Neuron (in vitro differentiated cells): ENCODE results near the gene SMC1A.
A peak's percentile ranks its signal among the peaks of the same experiment; 100 is the strongest.
"Not testable (repeated sequence)": the region's sequence is repeated elsewhere in the genome, so short reads cannot be mapped to it uniquely, and the experiment has no call there.

Experiments
- H2AFZ ChIP-seq: one replicate; pipeline ENCODE4 v1.6.1; 2013; ENCODE audit warnings: low read depth, mild to moderate bottlenecking, inconsistent platforms, low read length, moderate library complexity
- H3K27me3 ChIP-seq: one replicate; pipeline ENCODE4 v1.6.1; 2013; ENCODE audit warnings: low read length; ENCODE audit not compliant: insufficient read depth
- H3K36me3 ChIP-seq: one replicate; pipeline ENCODE4 v1.6.1; 2013; ENCODE audit warnings: low read length; ENCODE audit not compliant: insufficient read depth
- H3K4me1 ChIP-seq: one replicate; pipeline ENCODE4 v1.6.1; 2013; ENCODE audit warnings: low read length; ENCODE audit not compliant: insufficient read depth
- H3K4me3 ChIP-seq: 2 replicates; pipeline ENCODE4 v1.5.1; 2013; ENCODE audit warnings: mild to moderate bottlenecking, low read length, moderate library complexity
- H3K9me3 ChIP-seq: one replicate; pipeline ENCODE4 v1.6.1; 2013; ENCODE audit warnings: low read length

SMC1A gene

GRCh38 chrX:53422086-53422860, at the start of gene SMC1A:
Gene SMC1A, minus strand, starts transcription at chrX:53422654. Its CDS starts 54 bp downstream, at chrX:53422600.
- peak within 1 kb of the TSS; percentile 73 for H3K4me3 ChIP-seq
- H3K36me3 ChIP-seq, result no peaks in the 10 kb centered on the region
- H3K9me3 ChIP-seq, result no peaks in the 10 kb centered on the region
- H3K4me1 ChIP-seq, result peaks cover 11% of the 10 kb centered on the region
- H2AFZ ChIP-seq, result no peak within 1 kb of the TSS
- H3K27me3 ChIP-seq, result no peaks in the 10 kb centered on the region

GRCh38 chrX:53471346-53471745, 48.9 kb upstream of the SMC1A start:
- no peaks in the 10 kb centered on the region for H3K36me3 ChIP-seq

GRCh38 chrX:53468659-53469058, 46.2 kb upstream of the SMC1A start:
- not testable (repeated sequence) for H3K9me3 ChIP-seq, H3K4me3 ChIP-seq, H2AFZ ChIP-seq

More at GRCh38 chrX:53471346-53471745, 48.9 kb upstream of the SMC1A start:
- H3K4me3 ChIP-seq, result no peak overlapping the region
- H3K27me3 ChIP-seq, result peaks cover 4% of the 10 kb centered on the region
- no peaks in the 10 kb centered on the region for H3K4me1 ChIP-seq
- H3K9me3 ChIP-seq, result no peaks in the 10 kb centered on the region
- no peak overlapping the region for H2AFZ ChIP-seq

GRCh38 chrX:53458082-53458481, 35.6 kb upstream of the SMC1A start:
- Histone ChIP-seq H3K4me1 (no peaks in the 10 kb centered on the region), H3K36me3 (no peaks in the 10 kb centered on the region), H2AFZ (no peak overlapping the region), H3K9me3 (no peaks in the 10 kb centered on the region), H3K4me3 (no peak overlapping the region), H3K27me3 (peaks cover 2% of the 10 kb centered on the region)

More at GRCh38 chrX:53468659-53469058, 46.2 kb upstream of the SMC1A start:
- H3K36me3 ChIP-seq, H3K27me3 ChIP-seq, H3K4me1 ChIP-seq: not testable (repeated sequence)

GRCh38 chrX:53456254-53456653, 33.8 kb upstream of the SMC1A start:
- Histone ChIP-seq H2AFZ (no peak overlapping the region), H3K9me3 (no peaks in the 10 kb centered on the region), H3K4me1 (no peaks in the 10 kb centered on the region), H3K36me3 (no peaks in the 10 kb centered on the region), H3K4me3 (no peak overlapping the region), H3K27me3 (peaks cover 2% of the 10 kb centered on the region)

- H3K4me1 ChIP-seq, result no peaks in the 10 kb centered on the region
- no peak overlapping the region for H3K4me3 ChIP-seq
- H3K9me3 ChIP-seq, result no peaks in the 10 kb centered on the region
- no peaks in the 10 kb centered on the region for H3K36me3 ChIP-seq
- no peak overlapping the region for H2AFZ ChIP-seq
- no peaks in the 10 kb centered on the region for H3K27me3 ChIP-seq
Observed at GRCh38 chrX:53452812-53453211, 30.4 kb upstream of the SMC1A start.

GRCh38 chrX:53449632-53450031, 27.2 kb upstream of the SMC1A start:
- no peak overlapping the region for H3K4me3 ChIP-seq
- no peaks in the 10 kb centered on the region for H3K9me3 ChIP-seq
- H3K4me1 ChIP-seq, result no peaks in the 10 kb centered on the region
- no peaks in the 10 kb centered on the region for H3K27me3 ChIP-seq
- H2AFZ ChIP-seq, result no peak overlapping the region
- H3K36me3 ChIP-seq, result no peaks in the 10 kb centered on the region

- H3K4me3 ChIP-seq, result no peak overlapping the region
- no peaks in the 10 kb centered on the region for H3K4me1 ChIP-seq
- H2AFZ ChIP-seq, result no peak overlapping the region
- H3K36me3 ChIP-seq, result no peaks in the 10 kb centered on the region
- H3K27me3 ChIP-seq, result no peaks in the 10 kb centered on the region
- no peaks in the 10 kb centered on the region for H3K9me3 ChIP-seq
Observed at GRCh38 chrX:53447441-53447840, 25.0 kb upstream of the SMC1A start.

- H3K4me3 ChIP-seq, result no peak overlapping the region
- no peaks in the 10 kb centered on the region for H3K9me3 ChIP-seq
- H3K36me3 ChIP-seq, result no peaks in the 10 kb centered on the region
- no peak overlapping the region for H2AFZ ChIP-seq
- peaks cover 2% of the 10 kb centered on the region for H3K27me3 ChIP-seq
- H3K4me1 ChIP-seq, result no peaks in the 10 kb centered on the region
Observed at GRCh38 chrX:53445977-53446376, 23.5 kb upstream of the SMC1A start.

GRCh38 chrX:53442322-53442631, 19.8 kb upstream of the SMC1A start:
- H3K9me3 ChIP-seq, result no peaks in the 10 kb centered on the region
- H3K36me3 ChIP-seq, result no peaks in the 10 kb centered on the region
- H3K4me1 ChIP-seq, result no peaks in the 10 kb centered on the region
- no peak overlapping the region for H3K4me3 ChIP-seq
- H2AFZ ChIP-seq, result no peak overlapping the region
- peaks cover 4% of the 10 kb centered on the region for H3K27me3 ChIP-seq

GRCh38 chrX:53441531-53442321, 19.3 kb upstream of the SMC1A start:
- Histone ChIP-seq H3K9me3 (no peaks in the 10 kb centered on the region), H3K27me3 (peaks cover 4% of the 10 kb centered on the region), H3K36me3 (no peaks in the 10 kb centered on the region), H2AFZ (no peak overlapping the region), H3K4me3 (no peak overlapping the region), H3K4me1 (no peaks in the 10 kb centered on the region)

GRCh38 chrX:53440621-53441517, 18.4 kb upstream of the SMC1A start:
- Histone ChIP-seq H3K27me3 (peaks cover 4% of the 10 kb centered on the region), H3K4me3 (no peak overlapping the region), H2AFZ (no peak overlapping the region), H3K36me3 (no peaks in the 10 kb centered on the region), H3K4me1 (no peaks in the 10 kb centered on the region), H3K9me3 (no peaks in the 10 kb centered on the region)

- H3K4me1 ChIP-seq, result no peaks in the 10 kb centered on the region
- no peaks in the 10 kb centered on the region for H3K36me3 ChIP-seq
- H3K9me3 ChIP-seq, result no peaks in the 10 kb centered on the region
- H2AFZ ChIP-seq, result no peak overlapping the region
- no peak overlapping the region for H3K4me3 ChIP-seq
- H3K27me3 ChIP-seq, result peaks cover 4% of the 10 kb centered on the region
Observed at GRCh38 chrX:53440101-53440500, 17.6 kb upstream of the SMC1A start.
